Parathyroid adenoma (tissue), 2 donors: ENCODE results near the gene CACNA1C.

Experiments used
- H2AFZ ChIP-seq: fragments of 300-600 bp; sonication (generic); one replicate; pipeline ENCODE4 v1.7.0; 2017; ENCODE audit warnings: antibody characterized with exemption, mild to moderate bottlenecking
- H3K27ac ChIP-seq: fragments of 300-600 bp; sonication (generic); one replicate; pipeline ENCODE4 v1.7.0; 2017
- H3K27me3 ChIP-seq: fragments of 300-600 bp; sonication (generic); one replicate; pipeline ENCODE4 v1.7.0; 2017; ENCODE audit warnings: low read length; ENCODE audit not compliant: control insufficient read depth, insufficient read depth
- H3K36me3 ChIP-seq: fragments of 300-600 bp; sonication (generic); one replicate; pipeline ENCODE4 v1.7.0; 2017; ENCODE audit warnings: low read length; ENCODE audit not compliant: control insufficient read depth, insufficient read depth
- H3K4me1 ChIP-seq: fragments of 300-600 bp; sonication (generic); one replicate; pipeline ENCODE4 v1.7.0; 2017; ENCODE audit warnings: control low read depth
- H3K4me2 ChIP-seq: fragments of 300-600 bp; sonication (generic); one replicate; pipeline ENCODE4 v1.7.0; 2017; ENCODE audit warnings: low read length
- H3K4me3 ChIP-seq: fragments of 300-600 bp; sonication (generic); one replicate; pipeline ENCODE4 v1.7.0; 2017; ENCODE audit warnings: low read depth, low read length
- H3K79me2 ChIP-seq: fragments of 300-600 bp; sonication (generic); one replicate; pipeline ENCODE4 v1.7.0; 2017; ENCODE audit warnings: control low read depth
- H3K9ac ChIP-seq: fragments of 300-600 bp; sonication (generic); one replicate; pipeline ENCODE4 v1.7.0; 2017; ENCODE audit warnings: mild to moderate bottlenecking
- H3K9me3 ChIP-seq: fragments of 300-600 bp; sonication (generic); one replicate; pipeline ENCODE4 v1.7.0; 2017; ENCODE audit warnings: low read length; ENCODE audit not compliant: control insufficient read depth
- TF ChIP-seq, protein P1 (sequence below): fragments of 300-600 bp; sonication (generic); IDR thresholded peaks from one replicate; pipeline ENCODE4 v1.7.0; 2017; ENCODE audit warnings: antibody characterized with exemption, mild to moderate bottlenecking
- donor health status: primary hyperparathyroidism.

Gene CACNA1C

DNA sequence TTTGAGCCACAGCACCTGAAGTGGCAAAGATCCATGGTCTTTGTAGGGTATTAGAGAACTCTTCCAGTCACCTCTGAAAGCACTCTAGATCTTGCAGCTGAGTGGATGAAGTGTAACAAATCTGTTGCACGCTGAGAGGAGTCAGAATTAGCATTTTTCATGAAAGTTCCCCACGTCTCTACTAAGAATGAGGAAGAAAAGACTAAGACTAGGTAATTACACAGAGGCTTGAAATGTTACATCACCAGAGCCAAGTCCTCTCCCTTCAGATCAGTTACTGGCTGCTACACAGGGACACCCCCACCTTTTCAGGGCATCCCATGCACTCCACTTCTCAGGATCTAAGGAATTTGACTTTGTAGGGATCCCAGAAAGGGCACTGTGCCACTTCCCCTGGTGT is 643.3 kb downstream of the CACNA1C start:
- Histone ChIP-seq H3K4me3 (no peak overlapping the region), H3K4me2 (no peak overlapping the region), H3K27me3 (no peaks in the 10 kb centered on the region), H3K79me2 (no peaks in the 10 kb centered on the region), H3K36me3 (no peaks in the 10 kb centered on the region), H3K4me1 (no peaks in the 10 kb centered on the region), H3K9me3 (no peaks in the 10 kb centered on the region), H2AFZ (no peak overlapping the region), H3K9ac (no peak overlapping the region), H3K27ac (no peak overlapping the region)
- TF ChIP-seq, protein P1, sequence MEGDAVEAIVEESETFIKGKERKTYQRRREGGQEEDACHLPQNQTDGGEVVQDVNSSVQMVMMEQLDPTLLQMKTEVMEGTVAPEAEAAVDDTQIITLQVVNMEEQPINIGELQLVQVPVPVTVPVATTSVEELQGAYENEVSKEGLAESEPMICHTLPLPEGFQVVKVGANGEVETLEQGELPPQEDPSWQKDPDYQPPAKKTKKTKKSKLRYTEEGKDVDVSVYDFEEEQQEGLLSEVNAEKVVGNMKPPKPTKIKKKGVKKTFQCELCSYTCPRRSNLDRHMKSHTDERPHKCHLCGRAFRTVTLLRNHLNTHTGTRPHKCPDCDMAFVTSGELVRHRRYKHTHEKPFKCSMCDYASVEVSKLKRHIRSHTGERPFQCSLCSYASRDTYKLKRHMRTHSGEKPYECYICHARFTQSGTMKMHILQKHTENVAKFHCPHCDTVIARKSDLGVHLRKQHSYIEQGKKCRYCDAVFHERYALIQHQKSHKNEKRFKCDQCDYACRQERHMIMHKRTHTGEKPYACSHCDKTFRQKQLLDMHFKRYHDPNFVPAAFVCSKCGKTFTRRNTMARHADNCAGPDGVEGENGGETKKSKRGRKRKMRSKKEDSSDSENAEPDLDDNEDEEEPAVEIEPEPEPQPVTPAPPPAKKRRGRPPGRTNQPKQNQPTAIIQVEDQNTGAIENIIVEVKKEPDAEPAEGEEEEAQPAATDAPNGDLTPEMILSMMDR, result no peak

DNA sequence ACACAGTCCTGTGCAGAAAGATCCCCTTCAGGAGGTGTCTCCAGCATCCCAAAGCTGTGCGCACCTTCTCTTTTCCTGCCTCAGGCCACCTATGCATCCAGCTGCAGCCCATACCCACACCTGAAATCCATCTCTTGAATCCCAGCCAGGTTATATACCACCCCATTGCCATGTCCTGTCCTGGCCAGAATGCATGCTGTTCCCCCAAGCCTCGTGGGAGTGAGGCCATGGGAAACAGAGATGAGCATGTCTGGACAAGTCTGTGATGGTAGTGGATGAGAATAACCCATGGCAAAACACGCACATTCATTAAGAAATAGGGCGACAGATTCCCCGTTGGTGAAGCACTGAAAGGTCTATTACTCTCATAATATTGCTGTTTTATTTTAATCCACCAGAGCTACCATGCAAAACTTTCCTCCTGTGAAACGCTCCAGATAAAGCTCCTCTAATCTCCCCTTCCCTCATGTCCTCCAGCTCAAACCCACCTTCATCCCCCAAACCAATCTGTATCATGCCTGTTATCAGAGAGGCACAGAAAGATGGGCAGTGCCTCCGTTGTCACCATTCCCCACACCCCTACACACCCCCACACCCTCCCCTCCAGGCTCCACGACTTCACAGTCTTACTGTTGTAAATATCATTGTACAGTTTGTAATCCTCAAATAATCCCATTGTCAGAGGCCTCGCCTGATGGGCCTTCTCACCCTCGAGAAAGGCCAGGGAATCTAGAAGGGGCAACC is 644.4 kb downstream of the CACNA1C start:
- no peak overlapping the region for H3K4me3 ChIP-seq
- H2AFZ ChIP-seq, result no peak overlapping the region
- H3K9ac ChIP-seq, result no peak overlapping the region
- no peak overlapping the region for H3K27ac ChIP-seq
- H3K9me3 ChIP-seq, result no peaks in the 10 kb centered on the region
- no peaks in the 10 kb centered on the region for H3K4me1 ChIP-seq
- TF ChIP-seq, protein P1, result no peak
- no peak overlapping the region for H3K4me2 ChIP-seq
- H3K36me3 ChIP-seq, result no peaks in the 10 kb centered on the region
- no peaks in the 10 kb centered on the region for H3K27me3 ChIP-seq
- no peaks in the 10 kb centered on the region for H3K79me2 ChIP-seq

- Histone ChIP-seq H3K27ac (no peak overlapping the region), H3K36me3 (no peaks in the 10 kb centered on the region)
Observed at GRCh38 chr12:2698566-2698965, 645.8 kb downstream of the CACNA1C start.

DNA sequence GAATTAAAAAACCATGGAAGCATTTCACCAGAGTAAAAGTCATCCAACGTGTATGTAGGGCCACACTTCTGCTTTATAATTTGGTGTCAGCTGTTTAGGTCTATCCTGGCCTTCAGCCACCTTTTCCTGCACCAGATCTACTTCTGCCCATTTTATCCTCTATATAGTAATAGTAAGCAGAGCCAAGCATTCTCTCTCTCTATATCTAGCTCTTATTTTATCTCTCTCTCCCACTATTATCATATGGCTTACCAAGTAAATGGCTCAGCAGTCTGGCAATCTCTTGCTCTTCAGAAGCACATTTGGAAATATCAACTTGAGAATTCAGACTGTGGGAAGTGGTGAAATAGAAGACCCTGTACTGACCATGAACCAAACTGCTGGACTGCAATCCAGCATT is 657.9 kb downstream of the CACNA1C start:
- no peaks in the 10 kb centered on the region for H3K27me3 ChIP-seq
- no peaks in the 10 kb centered on the region for H3K4me1 ChIP-seq
- H3K79me2 ChIP-seq, result no peaks in the 10 kb centered on the region
- no peak overlapping the region for H3K27ac ChIP-seq
- TF ChIP-seq, protein P1, result no peak
- no peak overlapping the region for H3K9ac ChIP-seq
- no peaks in the 10 kb centered on the region for H3K9me3 ChIP-seq
- no peaks in the 10 kb centered on the region for H3K36me3 ChIP-seq
- H2AFZ ChIP-seq, result no peak overlapping the region
- no peak overlapping the region for H3K4me3 ChIP-seq
- no peak overlapping the region for H3K4me2 ChIP-seq

More at GRCh38 chr12:2698566-2698965, 645.8 kb downstream of the CACNA1C start:
- Histone ChIP-seq H3K4me3 (no peak overlapping the region), H3K79me2 (no peaks in the 10 kb centered on the region), H3K9ac (no peak overlapping the region), H3K9me3 (no peaks in the 10 kb centered on the region), H3K4me1 (no peaks in the 10 kb centered on the region), H2AFZ (no peak overlapping the region), H3K27me3 (no peaks in the 10 kb centered on the region), H3K4me2 (no peak overlapping the region)
- TF ChIP-seq, protein P1, result no peak

DNA sequence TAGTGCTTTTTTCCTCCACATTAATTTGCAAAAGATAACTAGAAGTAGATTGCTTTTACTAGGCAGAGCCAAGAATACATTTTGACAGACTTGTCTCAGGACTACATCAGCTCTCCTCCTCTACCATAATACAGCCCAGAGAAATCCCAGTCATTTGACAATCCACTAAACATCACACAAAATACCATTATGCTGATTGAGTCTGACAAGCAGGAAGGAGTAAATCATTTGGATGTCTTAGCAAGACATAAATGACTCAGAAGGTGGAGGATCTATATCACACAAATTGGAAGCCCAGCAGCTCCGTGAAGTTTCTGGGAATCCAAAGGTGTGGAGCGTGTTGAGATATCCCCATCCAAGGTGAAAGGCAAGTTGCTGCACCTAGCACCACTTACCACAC is 666.6 kb downstream of the CACNA1C start:
- no peak overlapping the region for H3K4me2 ChIP-seq
- H3K36me3 ChIP-seq, result no peaks in the 10 kb centered on the region
- no peak overlapping the region for H3K4me3 ChIP-seq
- H3K27me3 ChIP-seq, result no peaks in the 10 kb centered on the region
- H3K79me2 ChIP-seq, result no peaks in the 10 kb centered on the region
- no peaks in the 10 kb centered on the region for H3K4me1 ChIP-seq
- TF ChIP-seq, protein P1, result no peak
- H3K9me3 ChIP-seq, result no peaks in the 10 kb centered on the region
- no peak overlapping the region for H3K9ac ChIP-seq
- no peak overlapping the region for H3K27ac ChIP-seq
- H2AFZ ChIP-seq, result no peak overlapping the region
